H1 (cell line): ENCODE data around the gene KIF2B. TPM values are rescaled to one million over a fixed set of nuclear protein-coding genes. Genes with fewer than 3 reads are reported as not detected.

Source experiments
- CTCF ChIA-PET: fragments of 300-600 bp; sonication (Branson Sonifier 250); formaldehyde crosslinking; loops from one replicate; lab custom pipeline; 2021; ENCODE audit not compliant: partially characterized antibody; lab: Charles Lee
- POLR2A ChIA-PET: fragments of 300-600 bp; sonication (Branson Sonifier 250); formaldehyde crosslinking; loops from one replicate; lab custom pipeline; 2021; ENCODE audit warnings: inconsistent platforms; ENCODE audit not compliant: partially characterized antibody; lab: Charles Lee
- DNase-seq, 2 experiments: peaks; one replicate each; pipeline versions ENCODE4 v3.0.0 to v3.0.0-alpha.2; 2010 to 2022; ENCODE audit warnings: low spot score in 2 of 2, low read depth in 1 of 2, mixed read lengths in 1 of 2
- FAIRE-seq: peaks from 2 replicates; lab custom pipeline; 2011; peaks lifted over from hg19 to GRCh38; lab: Jason Lieb, UNC
- H2AFZ ChIP-seq: 2 replicates; pipeline ENCODE4 v1.8.1; 2012; ENCODE audit warnings: low read length, inconsistent platforms
- H2AK5ac ChIP-seq: 2 replicates; pipeline ENCODE4 v1.6.1; 2013; ENCODE audit warnings: low read depth, low read length
- H2BK120ac ChIP-seq: replicated peaks from 2 replicates; pipeline ENCODE3; 2013; ENCODE audit warnings: low read depth, low read length, inconsistent platforms
- H2BK12ac ChIP-seq: 2 replicates; pipeline ENCODE4 v1.6.1; 2013; ENCODE audit warnings: low read depth, low read length
- H2BK15ac ChIP-seq: 2 replicates; pipeline ENCODE4 v1.6.1; 2013; ENCODE audit warnings: low read length
- H2BK20ac ChIP-seq: 2 replicates; pipeline ENCODE4 v1.6.1; 2013; ENCODE audit warnings: low read length
- H2BK5ac ChIP-seq: 2 replicates; pipeline ENCODE4 v1.6.1; 2013; ENCODE audit warnings: low read depth, low read length
- H3K14ac ChIP-seq: 2 replicates; pipeline ENCODE4 v1.6.1; 2013; ENCODE audit warnings: inconsistent platforms; ENCODE audit not compliant: insufficient read length
- H3K18ac ChIP-seq: 2 replicates; pipeline ENCODE4 v1.6.1; 2013; ENCODE audit warnings: low read length; ENCODE audit errors: extremely low read depth
- H3K23ac ChIP-seq: 2 replicates; pipeline ENCODE4 v1.6.1; 2013; ENCODE audit warnings: inconsistent platforms; ENCODE audit not compliant: insufficient read length
- H3K23me2 ChIP-seq: 2 replicates; pipeline ENCODE4 v1.6.1; 2013; ENCODE audit warnings: low read depth, low read length
- H3K27ac ChIP-seq: 2 replicates; pipeline ENCODE4 v1.6.1; 2011; ENCODE audit warnings: low read depth, low read length, inconsistent platforms
- H3K27me3 ChIP-seq, 4 experiments: replicated peaks in 1 of 4; 1 replicate in 1 of 4; 2 replicates in 3 of 4; pipeline versions ENCODE4 v1.6.1 to v1.8.1; 2011 to 2013; ENCODE audit warnings: low read length in 3 of 4, mild to moderate bottlenecking in 3 of 4, inconsistent platforms in 2 of 4, mixed read lengths in 2 of 4, moderate library complexity in 1 of 4; ENCODE audit not compliant: control insufficient read depth in 3 of 4, insufficient read depth in 3 of 4; ENCODE audit errors: extremely low read depth in 1 of 4
- H3K36me3 ChIP-seq, 4 experiments: 2 replicates each; pipeline versions ENCODE4 v1.6.1 to v1.8.1; 2011 to 2013; ENCODE audit warnings: mild to moderate bottlenecking in 4 of 4, low read length in 3 of 4, moderate library complexity in 2 of 4, control low read depth in 1 of 4, inconsistent platforms in 1 of 4; ENCODE audit not compliant: insufficient read depth in 4 of 4, control insufficient read depth in 2 of 4
- H3K4ac ChIP-seq: replicated peaks from 2 replicates; pipeline ENCODE3; 2013; ENCODE audit warnings: low read length, low read depth, mixed read lengths, inconsistent platforms; ENCODE audit not compliant: insufficient read length
- H3K4me1 ChIP-seq, 4 experiments: replicated peaks in 1 of 4; 1 replicate in 1 of 4; 2 replicates in 3 of 4; pipeline versions ENCODE4 v1.6.1 to v1.8.1; 2011 to 2013; ENCODE audit warnings: low read length in 3 of 4, inconsistent platforms in 2 of 4, mixed read lengths in 1 of 4; ENCODE audit not compliant: insufficient read depth in 4 of 4, control insufficient read depth in 3 of 4
- H3K4me2 ChIP-seq, 2 experiments: 2 replicates each; pipeline versions ENCODE4 v1.6.1 to v1.8.1; 2011 to 2013; ENCODE audit warnings: low read depth in 2 of 2, low read length in 2 of 2, control low read depth in 1 of 2, inconsistent platforms in 1 of 2, mild to moderate bottlenecking in 1 of 2; ENCODE audit not compliant: insufficient read depth in 1 of 2
- H3K4me3 ChIP-seq, 4 experiments: fragments of 200-600, 300-600 bp in 1 of 4; sonication (generic), shearing (Covaris generic), sonication (Bioruptor Twin) in 1 of 4; 2 replicates each; pipeline versions ENCODE4 v1.5.1 to v1.8.1; 2011 to 2016; ENCODE audit warnings: low read length in 4 of 4, low read depth in 3 of 4, control low read depth in 2 of 4, inconsistent platforms in 2 of 4, mild to moderate bottlenecking in 2 of 4, mixed read lengths in 1 of 4, moderate library complexity in 1 of 4; ENCODE audit not compliant: insufficient read depth in 2 of 4; ENCODE audit errors: extremely low read depth in 1 of 4
- H3K56ac ChIP-seq: replicated peaks from 2 replicates; pipeline ENCODE3; 2013; ENCODE audit warnings: low read depth, mild to moderate bottlenecking, mixed read lengths, low read length, inconsistent platforms; ENCODE audit not compliant: insufficient read length
- H3K79me1 ChIP-seq: 2 replicates; pipeline ENCODE4 v1.6.1; 2013; ENCODE audit warnings: low read depth, low read length, control low read depth
- H3K79me2 ChIP-seq, 2 experiments: 2 replicates each; pipeline versions ENCODE4 v1.6.1 to v1.8.1; 2012 to 2013; ENCODE audit warnings: low read length in 2 of 2, mild to moderate bottlenecking in 2 of 2, inconsistent platforms in 1 of 2; ENCODE audit not compliant: insufficient read depth in 2 of 2, control insufficient read depth in 1 of 2
- H3K9ac ChIP-seq, 4 experiments: replicated peaks in 1 of 4; 1 replicate in 1 of 4; 2 replicates in 3 of 4; pipeline versions ENCODE4 v1.6.1 to v1.8.1; 2011 to 2013; ENCODE audit warnings: low read depth in 3 of 4, low read length in 3 of 4, control low read depth in 2 of 4, mild to moderate bottlenecking in 2 of 4, moderate library complexity in 2 of 4, inconsistent platforms in 1 of 4; ENCODE audit errors: extremely low read depth in 1 of 4
- H3K9me3 ChIP-seq, 2 experiments: 2 replicates each; pipeline versions ENCODE4 v1.6.1 to v1.8.1; 2012 to 2013; ENCODE audit warnings: mild to moderate bottlenecking in 2 of 2, moderate library complexity in 2 of 2, control low read depth in 1 of 2, inconsistent platforms in 1 of 2, low read depth in 1 of 2, low read length in 1 of 2, mixed read lengths in 1 of 2; ENCODE audit not compliant: insufficient read depth in 2 of 2
- H4K20me1 ChIP-seq, 2 experiments: replicated peaks in 1 of 2; 2 replicates each; pipeline versions ENCODE3 to v1.8.1; 2011 to 2013; ENCODE audit warnings: inconsistent platforms in 2 of 2, low read length in 2 of 2, mild to moderate bottlenecking in 1 of 2; ENCODE audit not compliant: insufficient read depth in 2 of 2, control insufficient read depth in 1 of 2
- H4K5ac ChIP-seq: 2 replicates; pipeline ENCODE4 v1.6.1; 2013; ENCODE audit warnings: low read length, low read depth, mixed read lengths, inconsistent platforms; ENCODE audit not compliant: insufficient read length
- H4K8ac ChIP-seq: 2 replicates; pipeline ENCODE4 v1.8.0; 2013; ENCODE audit warnings: mild to moderate bottlenecking, moderate library complexity, low read length, inconsistent platforms; ENCODE audit not compliant: insufficient read depth; ENCODE audit errors: extremely low read depth
- H4K91ac ChIP-seq: replicated peaks from 2 replicates; pipeline ENCODE3; 2013; ENCODE audit warnings: low read length, mixed read lengths, inconsistent platforms; ENCODE audit not compliant: insufficient read length
- ATF2 ChIP-seq: IDR thresholded peaks from 2 replicates; pipeline ENCODE4 v1.6.1; 2012; ENCODE audit warnings: low read length, inconsistent platforms
- CBX5 ChIP-seq: fragments of 300-800, 300-1000 bp; sonication (generic); IDR thresholded peaks from 2 replicates; pipeline ENCODE4 v1.7.1; 2016; ENCODE audit warnings: antibody characterized with exemption, low read length, low read depth
- EP300 ChIP-seq, 2 experiments: IDR thresholded peaks; 1 replicate in 1 of 2; 2 replicates in 1 of 2; pipeline ENCODE4 v1.6.1; 2011 to 2012; ENCODE audit warnings: low read depth in 2 of 2, low read length in 2 of 2, mild to moderate bottlenecking in 2 of 2, borderline replicate concordance in 1 of 2, inconsistent platforms in 1 of 2, moderate library complexity in 1 of 2
- GTF2F1 ChIP-seq: IDR thresholded peaks from 2 replicates; pipeline ENCODE4 v1.6.1; 2012; ENCODE audit warnings: low read depth, low read length, improper control_type of control experiment, borderline replicate concordance
- JUND ChIP-seq: IDR thresholded peaks from 2 replicates; pipeline ENCODE4 v1.6.1; 2011; ENCODE audit warnings: mild to moderate bottlenecking, improper control_type of control experiment, low read length
- KDM5A ChIP-seq: fragments of 200-600 bp; IDR thresholded peaks from 2 replicates; pipeline ENCODE4 v1.7.1; 2012; ENCODE audit warnings: mild to moderate bottlenecking, low read length, inconsistent platforms, mixed read lengths
- POLR2A ChIP-seq, 2 experiments: IDR thresholded peaks; 1 replicate in 1 of 2; 2 replicates in 1 of 2; pipeline ENCODE4 v1.6.1; 2011; ENCODE audit warnings: low read depth in 2 of 2, low read length in 2 of 2, mild to moderate bottlenecking in 2 of 2; ENCODE audit errors: control extremely low read depth in 1 of 2
- TCF12 ChIP-seq: IDR thresholded peaks from 2 replicates; pipeline ENCODE4 v1.6.1; 2011; ENCODE audit warnings: low read depth, mild to moderate bottlenecking, low read length
- TEAD4 ChIP-seq: IDR thresholded peaks from 2 replicates; pipeline ENCODE4 v1.6.1; 2012; ENCODE audit warnings: low read depth, low read length, inconsistent platforms, mixed read lengths
- WGBS, 2 experiments: shearing (Covaris generic) in 1 of 2; methylation state at CpG; one replicate each; pipeline versions ENCODE4 v1.1.6 to v1.1.7; 2013 to 2015; ENCODE audit warnings: low lambda C conversion rate in 2 of 2, mixed read lengths in 2 of 2, inconsistent platforms in 1 of 2, low coverage in 1 of 2, missing lambda C conversion rate in 1 of 2; ENCODE audit not compliant: insufficient replicate concordance in 2 of 2, insufficient coverage in 1 of 2, insufficient read length in 1 of 2; ENCODE audit errors: extremely low coverage in 1 of 2, missing lambda C conversion rate in 1 of 2; 5-methylcytosine and 5-hydroxymethylcytosine counted together
- polyA plus RNA-seq, 7 experiments: library from polyadenylated mRNA; depleted of rRNA in 3 of 7; stranded (reverse) in 5 of 7; unstranded in 2 of 7; fragments of >200 nt in 5 of 7; fragments of 200-250 nt in 2 of 7; gene quantifications; 1 replicate in 5 of 7; 2 replicates in 1 of 7; 4 replicates in 1 of 7; pipeline versions ENCODE4 v1.2.1 to v1.2.3, GENCODE V29; 2011 to 2013; ENCODE audit warnings: missing spikeins in 2 of 7, mixed read lengths in 2 of 7
- total RNA-seq: library from RNA; stranded (reverse); fragmentation: NEBNext Ultra II Directional; extraction: Animal tissue kit (Norgen Biotek cat#: 25700); gene quantifications from 2 replicates; pipeline ENCODE4 v1.2.1, GENCODE V29; 2021
- TF ChIP-seq, protein P1 (sequence below), 3 experiments: IDR thresholded peaks; 1 replicate in 2 of 3; 2 replicates in 1 of 3; pipeline versions ENCODE4 v1.5.1 to v1.6.1; 2011; ENCODE audit warnings: low read length in 3 of 3, mild to moderate bottlenecking in 3 of 3, inconsistent platforms in 2 of 3, low read depth in 1 of 3, moderate library complexity in 1 of 3; ENCODE audit not compliant: insufficient read depth in 1 of 3; ENCODE audit errors: control extremely low read depth in 1 of 3

Gene KIF2B
- total and polyA plus RNA-seq, 2 of the 8 experiments (the other 6 are each of a cell fraction or from before 2014, with no cell fraction given) = not detected

GRCh38 chr17:53780320-53780719 is 42.4 kb upstream of the KIF2B start:
- ChIA-PET CTCF (interaction anchor here (1.0 to 2.3 kb wide), 2 partner anchors 12 to 13 kb away, joined by 4 to 7 read pairs; no protein-coding TSS in a partner anchor), POLR2A (no interaction called here)
- Histone ChIP-seq H4K8ac (no peak overlapping the region), H3K14ac (no peak overlapping the region), H3K4me2 (no peak overlapping the region), H2BK20ac (no peak overlapping the region), H3K9me3 (no peaks in the 10 kb centered on the region), H3K36me3 (no peaks in the 10 kb centered on the region), H3K4me3 (no peak overlapping the region), H4K5ac (no peak overlapping the region), H4K20me1 (no peaks in the 10 kb centered on the region), H2BK15ac (no peak overlapping the region), H2BK5ac (no peak overlapping the region), H3K27me3 (no peaks in the 10 kb centered on the region), H3K56ac (no peak overlapping the region), H3K23me2 (no peaks in the 10 kb centered on the region), H3K27ac (no peak overlapping the region), H2BK12ac (no peak overlapping the region), H3K23ac (no peak overlapping the region), H3K9ac (no peak overlapping the region), H2AK5ac (no peak overlapping the region), H2BK120ac (no peak overlapping the region), H3K18ac (no peak overlapping the region), H3K79me2 (no peaks in the 10 kb centered on the region), H3K4me1 (no peaks in the 10 kb centered on the region), H3K4ac (no peak overlapping the region), H2AFZ (0 out of 2 replicates have a peak overlapping the region, but pooled peaks have one; percentile 32), H4K91ac (no peak overlapping the region), H3K79me1 (no peaks in the 10 kb centered on the region)
- DNase-seq (no peak), FAIRE-seq (no peak)
- 94% methylated on average over 2 of the region's 2 CpGs; no CpG with 5 or more reads in 1 of the 2 experiments for WGBS, 2 experiments
- TF ChIP-seq TEAD4 (no peak), TCF12 (no peak), CBX5 (no peak), GTF2F1 (no peak), JUND (no peak), ATF2 (no peak), EP300 (IDR thresholded peaks at IDR 0.05; ENCODE audit: borderline replicate concordance in 1 of 2, low read depth in 2 of 2, low read length in 2 of 2) (no peak), POLR2A (IDR thresholded peaks at IDR 0.05; ENCODE audit: control extremely low read depth in 1 of 2, low read depth in 2 of 2, low read length in 2 of 2) (no peak), KDM5A (no peak)
- TF ChIP-seq, protein P1, sequence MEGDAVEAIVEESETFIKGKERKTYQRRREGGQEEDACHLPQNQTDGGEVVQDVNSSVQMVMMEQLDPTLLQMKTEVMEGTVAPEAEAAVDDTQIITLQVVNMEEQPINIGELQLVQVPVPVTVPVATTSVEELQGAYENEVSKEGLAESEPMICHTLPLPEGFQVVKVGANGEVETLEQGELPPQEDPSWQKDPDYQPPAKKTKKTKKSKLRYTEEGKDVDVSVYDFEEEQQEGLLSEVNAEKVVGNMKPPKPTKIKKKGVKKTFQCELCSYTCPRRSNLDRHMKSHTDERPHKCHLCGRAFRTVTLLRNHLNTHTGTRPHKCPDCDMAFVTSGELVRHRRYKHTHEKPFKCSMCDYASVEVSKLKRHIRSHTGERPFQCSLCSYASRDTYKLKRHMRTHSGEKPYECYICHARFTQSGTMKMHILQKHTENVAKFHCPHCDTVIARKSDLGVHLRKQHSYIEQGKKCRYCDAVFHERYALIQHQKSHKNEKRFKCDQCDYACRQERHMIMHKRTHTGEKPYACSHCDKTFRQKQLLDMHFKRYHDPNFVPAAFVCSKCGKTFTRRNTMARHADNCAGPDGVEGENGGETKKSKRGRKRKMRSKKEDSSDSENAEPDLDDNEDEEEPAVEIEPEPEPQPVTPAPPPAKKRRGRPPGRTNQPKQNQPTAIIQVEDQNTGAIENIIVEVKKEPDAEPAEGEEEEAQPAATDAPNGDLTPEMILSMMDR (IDR thresholded peaks at IDR 0.05; ENCODE audit: control extremely low read depth in 1 of 3, insufficient read depth in 1 of 3, low read depth in 1 of 3, low read length in 3 of 3) = no peak
